NCI-H82 (cell line): ENCODE measurements around the gene TMEM17.

Experiments
- DNase-seq: peaks from one replicate; lab custom pipeline; 2025; lab: John Stamatoyannopoulos, UW

TMEM17 gene

GRCh38 chr2:62472312-62472711, 33.7 kb downstream of the TMEM17 start:
- DNase-seq: no peak

DNA sequence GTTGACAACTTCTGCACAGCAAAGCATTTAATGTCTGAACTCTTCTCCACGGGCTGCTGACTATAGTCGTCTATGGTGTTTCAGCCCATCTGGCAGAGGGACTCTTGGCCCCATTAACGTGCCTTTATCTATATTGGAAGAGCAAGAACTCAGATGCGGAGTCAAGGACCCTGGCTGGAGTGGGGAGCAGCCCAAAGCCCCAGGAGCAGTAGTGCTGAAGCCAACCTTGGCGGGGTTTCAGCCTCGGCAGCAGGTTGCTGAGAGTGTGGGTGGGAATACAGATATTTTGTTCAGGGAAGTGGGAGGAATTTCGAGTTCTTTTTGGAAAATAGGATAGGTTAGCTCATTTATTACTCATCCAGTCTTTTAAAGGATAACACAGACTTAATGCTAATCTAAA, 34.2 kb downstream of the TMEM17 start:
- no peak for DNase-seq

- no peak for DNase-seq
Measured at GRCh38 chr2:62471404-62471803, 34.6 kb downstream of the TMEM17 start.

DNA sequence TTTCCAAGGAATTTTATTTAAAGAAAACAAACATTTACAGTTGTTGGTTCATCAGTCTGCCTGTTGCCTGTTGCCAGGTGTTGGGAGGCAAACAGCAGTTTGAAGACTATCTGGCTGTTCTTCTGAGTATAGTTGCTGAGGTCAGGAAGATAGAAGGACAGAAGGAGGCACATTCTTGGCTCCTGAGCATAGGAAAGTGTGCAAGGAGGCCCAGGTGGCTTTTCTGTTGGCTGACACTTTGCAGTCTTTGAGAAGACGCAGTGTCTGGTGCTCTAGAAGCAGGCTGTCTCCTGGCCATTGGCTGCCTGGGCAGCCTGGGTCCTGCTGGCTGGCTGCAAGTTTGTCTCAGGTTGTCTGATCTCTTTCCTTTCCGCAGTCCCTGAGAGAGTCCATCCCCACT, 36.4 kb downstream of the TMEM17 start:
- DNase-seq: no peak

DNA sequence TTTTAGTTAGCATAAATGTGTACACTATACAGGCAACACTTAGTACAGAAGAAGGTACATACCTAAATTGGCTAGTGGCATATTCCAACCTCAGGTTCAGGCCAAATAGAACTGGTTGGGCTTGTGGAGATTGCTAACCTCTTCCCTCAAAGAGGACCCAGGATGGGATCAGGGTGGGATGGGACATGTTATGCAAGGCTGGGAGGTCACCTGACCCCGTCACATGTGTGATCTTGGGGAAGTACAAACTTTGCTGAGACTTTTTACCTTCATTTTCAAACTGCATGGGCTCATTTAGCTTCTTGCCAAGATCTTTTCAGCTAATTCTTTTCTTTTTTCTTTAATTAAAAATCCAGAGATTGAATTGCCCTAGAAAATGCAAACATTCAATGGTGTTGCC, 36.9 kb downstream of the TMEM17 start:
- DNase-seq: no peak

DNA sequence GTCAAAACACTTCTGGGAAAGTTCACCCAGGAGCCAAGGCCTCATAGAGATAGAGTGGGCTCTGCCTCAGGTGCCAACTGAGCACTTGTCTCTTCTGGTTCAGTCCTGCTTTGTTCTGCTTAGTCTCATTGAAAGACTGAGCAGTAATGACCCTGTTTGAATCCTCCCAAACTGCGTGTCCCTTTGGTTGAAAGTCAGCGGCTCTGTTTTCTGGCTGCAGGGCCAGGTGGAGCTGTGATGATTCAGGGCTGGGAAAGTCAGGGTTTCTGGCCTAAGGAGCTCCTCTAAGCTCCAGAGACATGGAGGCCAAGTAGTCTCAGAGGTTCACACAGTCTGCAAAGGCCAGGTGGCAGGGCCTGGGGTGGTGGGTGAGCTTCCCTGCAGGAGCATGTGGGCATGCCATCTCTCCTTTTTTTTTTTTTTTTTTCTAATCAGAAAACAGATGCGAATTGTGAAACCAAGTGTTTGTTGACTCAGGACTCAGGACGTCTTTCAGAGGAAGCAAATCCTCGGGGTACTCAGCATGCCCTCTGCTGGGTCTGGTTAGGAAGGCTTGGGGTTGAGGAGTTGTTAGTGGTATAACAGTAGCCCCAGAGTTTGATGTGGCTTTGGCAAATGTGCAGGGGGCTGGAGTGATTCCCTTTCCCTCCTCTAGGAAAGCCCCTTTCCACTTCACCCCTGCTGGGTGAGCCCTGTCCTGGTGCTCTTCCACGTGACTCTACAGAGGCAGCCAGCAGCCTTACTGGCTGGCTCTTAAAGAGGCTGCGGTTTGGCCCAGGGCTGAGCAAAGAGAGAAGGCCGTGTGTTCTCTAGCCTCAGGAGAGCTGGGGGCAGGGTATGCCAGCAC, 38.3 kb downstream of the TMEM17 start:
- no peak for DNase-seq

DNA sequence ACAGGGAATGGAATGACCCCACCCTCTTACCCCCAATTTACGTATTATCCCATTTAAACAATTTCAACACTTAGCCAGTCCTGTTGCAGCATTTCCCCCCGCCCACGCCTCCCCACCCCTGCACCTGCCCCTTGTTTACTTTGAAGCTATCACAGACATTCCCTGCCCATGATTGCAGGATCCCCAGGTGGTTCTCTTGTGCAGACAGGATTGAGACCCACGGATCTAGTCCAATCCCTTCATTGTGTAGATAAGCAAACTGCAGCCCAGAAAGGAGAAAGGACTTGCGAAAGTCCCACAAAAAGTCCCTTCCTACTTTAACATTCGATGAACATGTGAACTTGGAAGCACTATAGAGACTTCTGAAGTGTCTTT, 38.9 kb downstream of the TMEM17 start:
- no peak for DNase-seq

- no peak for DNase-seq
Measured at GRCh38 chr2:62466503-62466854, 39.5 kb downstream of the TMEM17 start.

DNA sequence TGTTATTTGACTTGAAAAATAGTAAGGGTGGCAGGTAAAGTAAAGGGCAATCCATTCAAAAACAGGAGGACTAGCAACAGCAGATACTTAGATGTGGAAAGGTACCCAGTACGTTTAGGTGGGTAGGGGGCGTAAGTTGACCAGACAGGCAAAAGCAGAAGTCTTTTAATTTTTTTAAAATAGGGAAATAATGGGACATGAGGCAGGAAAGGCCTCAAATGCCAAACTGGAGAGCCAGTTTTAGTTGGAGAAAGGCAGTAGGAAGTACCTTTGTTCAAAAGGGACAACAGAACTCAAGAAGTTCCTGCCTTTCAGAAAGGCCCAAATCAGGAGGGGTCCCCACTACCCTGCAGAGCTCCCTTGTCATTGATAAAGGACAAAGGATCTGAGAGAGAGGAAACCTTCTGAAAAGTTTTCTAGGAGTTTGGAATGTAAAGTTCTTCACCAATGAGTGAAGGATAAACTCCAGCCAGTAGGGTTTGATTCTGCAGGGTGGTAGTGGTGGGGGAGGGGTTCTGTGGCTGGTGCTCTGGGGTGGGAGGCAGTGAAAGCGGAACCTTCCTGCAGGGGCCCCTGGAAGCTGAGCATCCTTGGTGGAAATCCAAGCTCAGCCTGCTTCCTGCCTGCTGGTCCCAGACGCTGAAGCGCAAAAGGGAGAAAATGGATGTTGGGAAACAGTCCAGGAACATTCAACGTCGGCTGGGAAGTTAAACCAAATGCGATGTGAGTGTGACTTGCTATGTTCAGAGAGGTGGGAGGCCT, 40.1 kb downstream of the TMEM17 start:
- DNase-seq: no peak

- DNase-seq: no peak
Measured at GRCh38 chr2:62465039-62465740, 40.8 kb downstream of the TMEM17 start.

- no peak for DNase-seq
Measured at GRCh38 chr2:62464221-62465007, 41.6 kb downstream of the TMEM17 start.

DNA sequence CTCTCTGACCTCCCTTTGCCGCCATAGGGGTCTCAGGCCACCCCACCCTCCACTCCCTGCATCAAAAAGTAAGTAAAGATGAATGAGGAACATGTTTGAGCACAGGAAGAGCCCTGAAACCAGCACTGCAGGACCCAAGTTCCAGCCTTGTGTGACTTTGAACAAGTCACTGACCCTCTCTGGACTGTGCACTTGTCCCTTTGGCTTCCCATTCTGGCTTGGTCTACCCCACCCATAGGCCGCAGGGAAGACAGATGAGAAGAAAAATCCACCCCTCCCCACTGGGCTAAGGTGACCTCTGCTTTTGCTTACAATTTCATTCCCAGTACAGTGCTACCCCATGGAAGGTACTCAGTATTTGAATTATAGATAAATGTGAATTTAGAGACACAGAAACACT, 43.8 kb downstream of the TMEM17 start:
- no peak for DNase-seq

GRCh38 chr2:62461707-62462106, 44.3 kb downstream of the TMEM17 start:
- no peak for DNase-seq

- no peak for DNase-seq
Measured at GRCh38 chr2:62461017-62461553, 44.9 kb downstream of the TMEM17 start.

- no peak for DNase-seq
Measured at GRCh38 chr2:62460175-62460574, 45.8 kb downstream of the TMEM17 start.

GRCh38 chr2:62459672-62460071, 46.3 kb downstream of the TMEM17 start:
- DNase-seq: no peak

- DNase-seq: peak; percentile 37
Measured at GRCh38 chr2:62459106-62459505, 46.9 kb downstream of the TMEM17 start.

DNA sequence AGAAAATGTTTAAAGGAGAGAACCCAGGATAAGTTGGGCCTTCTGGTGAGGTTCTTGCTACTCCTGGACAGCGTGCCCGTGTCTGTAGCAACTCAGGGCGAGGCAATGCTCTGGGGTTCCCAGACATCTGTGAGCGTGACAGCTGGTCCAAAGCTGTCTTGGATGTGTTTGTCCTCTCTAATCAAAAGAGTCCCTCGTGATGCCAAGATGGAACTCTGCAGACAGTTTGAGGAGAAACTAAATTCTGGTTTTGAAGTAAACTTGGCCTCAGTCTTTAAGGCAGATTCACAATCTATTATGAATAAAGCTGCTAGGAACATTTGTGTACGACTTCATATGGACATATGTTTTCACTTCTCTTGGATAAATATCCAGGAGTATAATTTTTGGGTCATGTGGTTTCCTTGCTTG, 47.3 kb downstream of the TMEM17 start:
- DNase-seq: no peak

DNA sequence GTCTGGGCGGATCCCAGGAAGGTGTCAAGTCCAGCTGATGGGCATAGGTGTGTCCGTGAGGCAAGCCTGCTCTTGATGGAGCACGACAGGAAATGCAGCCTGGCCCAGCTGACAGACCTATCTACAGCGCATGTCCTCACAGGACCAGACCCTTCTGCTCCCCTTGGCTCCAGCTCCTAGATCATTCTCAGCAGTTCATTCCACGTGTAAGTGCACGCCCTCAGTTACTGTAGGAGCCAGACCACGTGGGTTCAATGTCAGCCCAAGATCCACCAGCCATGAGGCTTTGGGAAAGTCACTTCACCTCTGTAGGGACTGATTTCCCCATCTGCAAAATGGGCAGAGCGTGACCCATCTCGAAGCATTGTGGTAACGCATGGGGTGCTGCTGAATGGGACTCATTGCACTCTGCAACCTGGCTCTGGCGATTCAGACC, 47.8 kb downstream of the TMEM17 start:
- no peak for DNase-seq

DNA sequence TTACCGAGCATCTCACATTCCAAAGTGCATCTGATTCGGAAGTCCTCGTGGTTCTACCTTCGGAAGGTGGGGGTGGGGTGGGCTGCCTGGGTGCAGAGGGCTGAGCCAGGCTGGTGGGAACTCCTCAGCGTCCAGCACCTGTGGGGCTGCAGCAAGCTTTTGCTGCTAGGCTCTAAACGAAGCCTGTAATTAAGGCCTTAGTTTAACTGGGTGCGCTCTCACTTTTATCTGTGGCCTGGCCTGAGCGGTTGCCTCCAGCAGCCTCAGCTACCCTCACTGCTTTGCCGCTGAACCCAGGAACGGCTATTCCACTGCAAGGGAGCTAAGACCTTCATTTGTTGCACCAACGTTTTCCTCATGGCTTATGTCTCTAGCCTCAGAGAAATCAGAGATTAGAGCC, 48.4 kb downstream of the TMEM17 start:
- DNase-seq: no peak

GRCh38 chr2:62456721-62457539, 49.1 kb downstream of the TMEM17 start:
- DNase-seq: peak; percentile 84
